Jurkat, Clone E6-1 (cell line): ENCODE measurements around the gene ARHGEF28.

Experiments used
- DNase-seq: peaks from one replicate; pipeline ENCODE4 v3.0.0-alpha.2; 2011; ENCODE audit warnings: low read depth, low spot score
- H3K4me3 ChIP-seq: 2 replicates; pipeline ENCODE4 v1.5.1; 2011; ENCODE audit warnings: mild to moderate bottlenecking, low read length, control low read depth, moderate library complexity

ARHGEF28 gene

DNA sequence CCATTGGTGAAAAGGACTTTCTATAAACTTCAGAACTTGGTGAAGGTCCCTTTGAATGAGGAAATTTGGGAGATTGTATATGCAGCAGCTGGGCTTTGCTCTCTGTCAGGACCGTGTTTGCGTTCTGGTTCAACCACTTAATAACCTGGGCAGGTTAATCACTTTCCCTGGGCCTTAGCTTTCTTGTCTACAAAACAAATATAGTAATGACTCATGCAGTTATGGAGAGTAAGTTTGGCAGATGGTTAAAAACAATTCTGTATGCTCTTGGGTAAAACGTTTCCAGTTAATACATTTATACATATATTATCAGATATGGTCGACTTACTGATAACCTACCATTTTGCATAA is 197.0 kb downstream of the ARHGEF28 start:
- DNase-seq = no peak
- H3K4me3 ChIP-seq = no peak overlapping the region

- no peak overlapping the region for H3K4me3 ChIP-seq
- DNase-seq = no peak
Observed at GRCh38 chr5:73823508-73823925, 197.5 kb downstream of the ARHGEF28 start.

GRCh38 chr5:73825199-73825598 is 199.2 kb downstream of the ARHGEF28 start:
- DNase-seq = no peak
- H3K4me3 ChIP-seq = no peak overlapping the region

DNA sequence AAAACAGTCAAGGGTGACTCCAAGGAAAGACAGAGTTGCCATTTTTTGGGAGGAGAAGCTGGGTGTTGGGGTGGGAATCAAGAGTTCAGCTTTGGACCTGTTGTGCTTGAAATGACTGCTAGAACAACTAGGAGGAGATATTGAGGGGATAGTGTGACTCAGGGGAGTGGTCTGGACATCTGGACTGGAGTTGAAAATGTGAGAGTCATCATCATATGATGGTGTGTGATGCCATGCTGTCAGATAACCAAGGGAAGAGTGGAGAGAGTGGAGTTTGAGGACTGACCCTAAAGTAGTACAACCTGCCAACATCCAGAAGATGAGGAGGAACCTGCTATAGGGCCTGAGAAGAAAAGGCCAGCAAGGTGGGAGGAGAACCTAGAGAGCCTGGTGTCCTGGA is 199.7 kb downstream of the ARHGEF28 start:
- no peak overlapping the region for H3K4me3 ChIP-seq
- no peak for DNase-seq

- H3K4me3 ChIP-seq = no peak overlapping the region
- DNase-seq = no peak
Observed at GRCh38 chr5:73826301-73827105, 200.5 kb downstream of the ARHGEF28 start.

- H3K4me3 ChIP-seq = no peak overlapping the region
- DNase-seq = no peak
Observed at GRCh38 chr5:73827106-73827450, 201.1 kb downstream of the ARHGEF28 start.

GRCh38 chr5:73828465-73828864 is 202.5 kb downstream of the ARHGEF28 start:
- no peak for DNase-seq
- no peak overlapping the region for H3K4me3 ChIP-seq

DNA sequence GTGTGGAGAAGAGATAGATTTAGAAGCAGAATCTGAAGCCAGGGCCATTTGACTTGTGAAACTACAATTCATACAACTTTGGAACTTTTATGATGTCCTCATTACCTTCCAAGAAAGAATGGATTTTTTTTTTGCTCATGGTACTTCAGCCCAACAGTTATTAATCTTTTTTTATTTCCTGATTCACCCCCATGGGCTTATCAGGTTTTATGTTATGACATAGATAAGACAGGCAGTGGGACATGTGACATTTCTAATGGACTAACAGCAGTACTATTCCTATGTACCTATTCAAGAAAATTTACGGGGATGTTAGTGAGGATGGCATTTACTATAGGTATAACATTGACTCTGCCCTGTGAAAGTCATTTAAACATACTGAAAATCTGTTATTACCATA is 204.7 kb downstream of the ARHGEF28 start:
- no peak overlapping the region for H3K4me3 ChIP-seq
- DNase-seq = no peak

DNA sequence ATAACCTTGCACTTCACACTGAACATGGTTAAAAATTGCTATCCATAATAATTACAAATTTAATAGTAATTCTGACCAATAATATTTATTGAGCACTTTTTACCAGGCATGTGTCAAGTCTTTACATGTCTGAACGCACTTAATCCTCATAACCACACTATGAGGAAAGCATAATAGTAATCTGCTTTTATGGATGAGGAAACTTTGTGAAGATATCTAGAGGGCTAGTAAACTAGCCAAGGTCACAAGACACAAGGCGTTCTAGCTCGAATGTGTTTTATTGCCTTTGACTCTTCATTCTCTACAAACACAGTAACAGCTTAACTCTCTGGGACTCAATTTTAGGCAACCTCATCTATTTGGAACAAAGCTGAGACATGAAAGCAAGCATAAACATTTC is 205.1 kb downstream of the ARHGEF28 start:
- H3K4me3 ChIP-seq = no peak overlapping the region
- no peak for DNase-seq

- no peak for DNase-seq
- no peak overlapping the region for H3K4me3 ChIP-seq
Observed at GRCh38 chr5:73834693-73835092, 208.7 kb downstream of the ARHGEF28 start.

- no peak overlapping the region for H3K4me3 ChIP-seq
- DNase-seq = no peak
Observed at GRCh38 chr5:73835726-73836125, 209.7 kb downstream of the ARHGEF28 start.

GRCh38 chr5:73836607-73837006 is 210.6 kb downstream of the ARHGEF28 start:
- DNase-seq = no peak
- no peak overlapping the region for H3K4me3 ChIP-seq

GRCh38 chr5:73838901-73839300 is 212.9 kb downstream of the ARHGEF28 start:
- DNase-seq = no peak
- no peak overlapping the region for H3K4me3 ChIP-seq

GRCh38 chr5:73841641-73842040 is 215.6 kb downstream of the ARHGEF28 start:
- no peak for DNase-seq
- no peak overlapping the region for H3K4me3 ChIP-seq

DNA sequence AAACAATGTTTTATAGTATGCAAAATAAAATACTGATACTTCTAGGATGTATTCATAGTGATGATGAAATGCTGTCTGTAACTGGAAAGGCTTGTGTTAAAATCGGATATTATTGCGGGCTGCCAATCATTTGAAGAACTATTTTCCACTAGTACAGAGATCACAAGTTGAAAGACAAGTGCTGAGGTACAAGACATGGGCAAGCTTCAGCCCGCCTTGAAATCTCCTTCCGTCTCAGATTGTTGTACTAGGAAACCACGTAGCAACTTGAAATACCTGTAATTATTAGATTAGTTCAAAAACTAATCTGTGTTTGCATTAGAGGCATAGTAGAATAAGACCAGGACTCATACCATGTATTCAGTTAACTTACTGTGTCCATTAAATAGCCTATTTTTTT is 218.2 kb downstream of the ARHGEF28 start:
- DNase-seq = no peak
- H3K4me3 ChIP-seq = no peak overlapping the region

DNA sequence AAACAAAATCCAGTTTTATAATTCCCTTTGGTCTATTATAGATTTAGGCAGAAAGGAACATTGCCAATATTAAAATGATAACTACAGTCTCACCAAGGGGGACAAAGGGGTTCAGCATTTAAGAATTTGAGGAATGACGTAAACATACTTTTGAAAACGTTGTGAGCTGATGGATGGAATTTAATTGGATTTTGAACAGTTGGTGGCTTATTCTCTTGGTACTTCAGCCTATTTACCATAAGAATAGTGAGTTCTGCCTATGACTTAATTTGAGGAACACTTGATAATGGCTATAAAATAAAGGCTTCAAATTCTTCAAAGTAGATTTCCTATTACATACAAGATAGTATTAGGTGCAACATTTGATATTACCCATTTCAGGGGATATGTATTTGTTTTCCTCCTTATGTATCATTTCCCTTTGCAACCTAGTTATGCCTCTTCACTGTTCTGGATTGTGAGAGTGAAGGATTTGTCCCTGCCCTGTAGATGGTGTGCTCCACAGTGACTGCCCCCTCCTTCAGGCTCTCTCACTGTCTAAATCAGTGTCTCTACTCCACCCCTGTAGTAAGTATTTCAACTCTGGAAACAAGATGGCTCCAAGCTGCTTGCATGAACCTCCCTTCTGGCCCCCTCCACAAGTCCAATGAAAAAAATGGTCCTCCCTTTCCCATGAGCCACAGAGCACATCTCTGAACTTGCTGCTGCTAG is 225.6 kb downstream of the ARHGEF28 start:
- no peak overlapping the region for H3K4me3 ChIP-seq
- DNase-seq = no peak

GRCh38 chr5:73853091-73853490 is 227.1 kb downstream of the ARHGEF28 start:
- no peak for DNase-seq

DNA sequence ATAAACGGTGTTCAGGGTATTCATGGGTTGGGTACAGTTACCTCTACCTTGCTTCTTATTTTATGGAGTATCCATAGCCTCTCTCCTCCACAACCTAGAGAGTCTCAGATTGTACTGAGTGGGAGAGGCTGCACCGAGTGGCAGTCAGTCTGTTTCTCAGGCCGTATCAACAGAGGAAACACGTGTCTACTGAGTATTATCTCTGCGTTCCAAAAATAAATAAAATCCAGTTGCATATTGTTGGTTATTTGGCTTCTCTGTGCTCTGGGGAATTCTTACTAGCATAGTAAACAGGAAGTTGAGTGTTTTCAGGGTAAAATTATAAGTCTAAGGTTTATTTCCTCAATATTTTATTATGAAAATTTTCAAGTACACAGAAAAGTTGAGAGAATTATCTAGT is 231.0 kb downstream of the ARHGEF28 start:
- no peak for DNase-seq

More at GRCh38 chr5:73853091-73853490, 227.1 kb downstream of the ARHGEF28 start:
- no peak overlapping the region for H3K4me3 ChIP-seq

DNA sequence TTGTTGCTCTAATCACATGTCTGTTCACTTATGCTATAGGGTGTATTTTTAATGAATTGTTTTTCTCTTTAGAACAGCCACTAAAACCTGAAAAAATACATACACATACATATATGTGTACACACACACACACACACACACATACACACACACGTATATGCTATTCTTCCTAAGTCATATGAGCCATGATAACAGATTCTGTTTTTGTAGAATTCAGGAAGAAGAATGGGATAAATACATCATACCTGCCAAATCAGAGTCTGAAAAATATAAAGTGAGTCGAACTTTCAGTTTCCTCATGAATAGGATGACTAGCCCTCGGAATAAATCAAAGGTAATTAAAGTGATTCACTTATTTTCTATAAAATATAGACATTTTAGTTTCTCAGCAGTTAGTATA is 231.4 kb downstream of the ARHGEF28 start:
- no peak for DNase-seq
- H3K4me3 ChIP-seq = no peak overlapping the region

More for the DNA sequence above, 231.0 kb downstream of the ARHGEF28 start:
- H3K4me3 ChIP-seq = no peak overlapping the region

DNA sequence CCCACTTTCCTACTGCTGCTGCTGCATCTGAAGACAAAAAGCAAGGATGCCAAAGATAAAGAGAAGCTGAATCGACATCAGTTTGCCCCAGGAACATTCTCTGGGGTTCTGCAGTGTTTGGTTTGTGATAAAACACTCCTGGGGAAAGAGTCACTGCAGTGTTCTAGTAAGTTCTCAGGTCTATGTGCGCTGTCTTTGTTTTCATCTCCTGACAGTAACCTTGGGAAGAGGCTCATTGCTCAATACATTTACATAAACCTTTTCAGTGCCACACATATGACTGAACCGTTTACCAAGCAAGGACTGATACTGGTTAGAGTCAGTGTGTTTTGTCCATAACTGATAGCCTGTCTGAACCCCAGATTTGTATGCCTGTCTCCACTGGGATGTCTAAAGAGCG is 232.1 kb downstream of the ARHGEF28 start:
- no peak for DNase-seq
- H3K4me3 ChIP-seq = no peak overlapping the region

GRCh38 chr5:73858776-73859175 is 232.8 kb downstream of the ARHGEF28 start:
- DNase-seq = no peak
- no peak overlapping the region for H3K4me3 ChIP-seq
